Tongue (tissue), 2 donors: ENCODE results near the gene HPCAL1. TPM values are rescaled to one million over a fixed set of nuclear protein-coding genes. Genes with fewer than 3 reads are reported as not detected.
"Not testable (repeated sequence)": the region's sequence is repeated elsewhere in the genome, so short reads cannot be mapped to it uniquely, and the experiment has no call there.

ENCODE experiments used
- DNase-seq: peaks from one replicate; pipeline ENCODE4 v3.0.0-alpha.2; 2015
- total RNA-seq: library from RNA; depleted of rRNA; stranded (reverse); fragments of >200 nt; gene quantifications from one replicate; pipeline ENCODE4 v1.2.3, GENCODE V29; 2014

The HPCAL1 gene
- total RNA-seq, 1 donor from 2014 or later = 37.4 TPM

DNA sequence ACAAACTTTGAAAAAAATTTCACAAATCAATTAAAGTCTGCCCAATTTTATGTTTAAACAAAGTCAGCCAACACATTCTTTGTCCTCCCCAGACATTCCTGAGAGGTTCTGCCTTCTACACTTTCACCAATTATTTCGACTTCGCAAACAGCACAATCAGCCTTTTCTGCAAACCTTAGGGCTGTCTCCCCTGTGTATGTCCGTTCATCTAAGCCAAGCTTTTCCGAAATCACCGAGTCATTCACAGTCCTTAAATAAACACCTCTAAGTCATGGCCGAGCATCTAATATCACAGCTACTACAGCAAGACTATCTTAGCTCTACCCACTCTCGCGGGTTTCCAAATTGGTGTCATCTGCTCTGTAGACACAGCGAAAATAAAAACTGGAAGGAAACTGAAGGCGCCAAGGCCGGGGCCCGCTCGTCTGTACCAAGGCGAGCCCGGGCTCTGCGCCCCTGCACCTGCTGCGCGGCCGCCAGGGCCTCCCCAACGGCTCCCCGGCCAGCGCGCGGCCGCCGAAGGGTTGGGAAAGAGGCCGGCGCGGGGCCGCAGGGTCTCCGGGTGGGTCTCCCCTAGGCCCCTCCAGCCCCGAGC is 144.7 kb downstream of the HPCAL1 start:
- peak; percentile 69 for DNase-seq

DNA sequence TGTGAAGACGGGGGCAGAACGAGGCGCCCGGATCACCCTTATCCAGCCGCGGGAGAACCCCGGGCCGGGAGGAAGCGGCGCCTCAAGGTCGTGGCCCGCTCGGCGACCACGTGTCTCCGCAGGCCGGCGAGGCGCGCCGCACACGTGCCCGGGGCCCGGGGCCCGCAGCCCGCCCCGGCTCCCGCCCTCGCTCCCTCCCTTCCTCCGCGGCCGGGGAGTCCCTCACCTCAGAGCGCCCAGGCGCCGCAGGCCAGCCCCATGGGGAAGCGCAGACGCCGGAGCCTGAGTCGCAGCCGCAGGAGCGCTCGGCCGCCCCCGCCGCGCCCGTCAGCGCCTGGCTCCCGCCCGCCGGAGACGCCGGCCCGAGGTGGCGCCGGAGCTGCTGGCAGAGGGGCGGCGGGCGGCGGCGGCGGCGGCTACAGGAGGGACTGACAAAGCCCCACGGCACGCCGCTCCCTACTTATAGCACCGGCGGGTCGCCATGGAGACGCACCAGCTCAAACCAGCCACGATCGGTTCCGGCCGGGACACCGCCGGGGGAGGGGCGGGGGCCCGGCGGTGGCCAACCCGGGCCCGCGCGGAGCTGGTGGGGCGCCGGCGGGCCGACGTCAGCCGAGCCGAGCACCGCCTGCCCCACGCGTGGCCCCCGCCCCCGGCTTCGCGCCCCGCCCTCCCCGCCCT is 145.3 kb downstream of the HPCAL1 start, which contains the start of gene ODC1:
Gene ODC1 (minus strand): TSS at position 433 of the 681 bp plus-strand sequence. CDS start 3,295 bp downstream, outside the sequence.
- peak; percentile 97 for DNase-seq

DNA sequence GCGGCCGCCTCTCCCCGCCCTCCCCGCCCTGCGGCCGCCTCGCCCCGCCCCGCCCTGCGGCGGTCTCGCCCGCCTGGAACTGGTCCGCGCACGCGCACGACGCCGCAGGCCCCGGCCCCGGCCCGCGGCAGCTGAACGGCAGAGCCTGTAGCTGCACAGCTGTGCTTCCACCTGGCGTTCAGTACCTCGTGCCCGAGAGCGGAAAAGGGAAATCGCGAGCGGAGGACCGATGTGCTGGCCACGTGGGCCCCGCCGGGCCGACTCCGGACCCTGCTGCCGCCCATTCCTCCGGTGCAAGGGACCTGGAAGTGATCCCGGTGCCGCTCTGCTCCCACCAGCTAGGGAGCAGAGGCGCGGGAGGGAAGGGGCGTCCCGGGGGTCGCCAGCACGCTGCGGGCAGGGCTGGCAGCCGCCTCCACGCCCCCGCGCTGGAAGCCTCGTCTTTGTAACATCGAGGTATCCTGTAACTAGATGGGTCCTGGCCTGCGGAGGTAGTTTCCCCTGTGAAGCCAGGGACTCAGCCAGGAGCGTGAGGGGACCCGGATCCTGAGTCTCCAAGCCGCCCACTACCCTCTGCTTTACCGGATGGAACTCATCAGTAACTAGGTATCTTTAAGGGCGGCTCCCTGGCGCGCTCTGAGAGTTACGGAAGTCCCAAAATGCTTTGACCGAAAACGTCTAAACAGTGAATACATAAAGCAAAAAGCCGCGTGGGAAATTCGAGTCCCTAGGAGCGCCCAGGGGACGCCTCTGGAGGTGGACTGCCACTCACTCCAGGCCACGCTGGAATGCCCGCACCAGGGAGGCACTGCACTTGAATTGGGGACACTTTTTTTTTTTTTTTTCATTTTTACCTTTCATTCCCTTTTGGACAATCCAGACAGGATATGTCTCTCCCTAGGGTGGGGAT is 146.1 kb downstream of the HPCAL1 start:
- peak; percentile 57 for DNase-seq

DNA sequence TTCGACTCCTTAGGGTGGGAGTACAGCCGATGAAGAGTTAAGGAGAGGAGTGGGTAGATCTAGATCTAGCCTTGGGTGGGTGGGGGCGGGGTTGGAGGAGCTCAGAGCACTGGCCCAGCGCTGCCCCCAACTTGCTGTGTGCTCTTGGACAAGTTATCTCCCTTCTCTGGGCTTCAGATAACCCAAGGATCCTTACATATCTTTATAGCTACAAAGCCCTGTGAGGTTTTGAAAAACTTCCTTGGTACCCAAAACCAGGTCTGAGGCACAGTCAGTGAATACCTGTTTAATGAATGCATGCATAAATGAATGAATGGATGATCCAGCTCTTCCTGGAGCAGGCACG is 146.8 kb downstream of the HPCAL1 start:
- no peak for DNase-seq

DNA sequence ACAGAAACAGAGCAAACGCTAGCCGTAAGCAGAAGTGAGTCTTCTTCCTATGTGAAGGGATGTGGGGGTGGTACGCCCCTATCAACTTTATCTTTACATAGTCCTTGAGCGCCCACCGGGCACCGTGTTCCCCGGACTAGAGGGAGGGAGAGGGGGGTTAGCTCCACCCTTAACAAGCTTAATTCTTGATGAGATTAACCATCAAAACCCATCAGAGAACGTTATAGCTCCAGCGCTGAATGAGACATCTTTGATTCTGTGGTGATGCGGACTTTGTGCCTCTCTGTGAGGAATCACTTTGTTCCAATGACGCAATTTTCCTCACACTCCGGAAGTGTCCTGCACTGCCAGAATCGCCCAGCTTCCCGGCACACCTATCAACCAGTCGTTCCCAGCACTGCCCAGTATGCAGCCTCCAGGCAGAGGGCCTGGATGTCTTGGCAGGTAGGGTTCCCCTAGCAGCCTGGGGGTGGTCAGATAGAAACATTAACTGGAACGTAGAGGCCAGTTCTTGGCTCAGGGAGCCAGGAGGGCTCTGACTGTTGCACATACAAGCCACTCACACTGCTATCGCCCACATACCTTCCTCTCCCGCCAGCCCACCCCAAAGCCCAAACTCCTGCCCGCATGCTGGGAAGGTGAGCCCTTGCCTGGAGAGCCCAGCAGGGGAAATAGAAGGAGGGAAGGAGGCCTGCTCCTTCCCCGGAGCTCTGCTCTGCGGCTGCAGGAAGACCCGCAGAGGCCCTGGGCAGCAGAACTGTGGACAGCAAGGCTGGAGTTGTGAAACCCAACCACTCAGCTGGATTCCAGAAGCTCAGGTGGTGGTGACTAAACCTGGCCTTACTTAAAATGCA is 147.4 kb downstream of the HPCAL1 start:
- no peak for DNase-seq

DNA sequence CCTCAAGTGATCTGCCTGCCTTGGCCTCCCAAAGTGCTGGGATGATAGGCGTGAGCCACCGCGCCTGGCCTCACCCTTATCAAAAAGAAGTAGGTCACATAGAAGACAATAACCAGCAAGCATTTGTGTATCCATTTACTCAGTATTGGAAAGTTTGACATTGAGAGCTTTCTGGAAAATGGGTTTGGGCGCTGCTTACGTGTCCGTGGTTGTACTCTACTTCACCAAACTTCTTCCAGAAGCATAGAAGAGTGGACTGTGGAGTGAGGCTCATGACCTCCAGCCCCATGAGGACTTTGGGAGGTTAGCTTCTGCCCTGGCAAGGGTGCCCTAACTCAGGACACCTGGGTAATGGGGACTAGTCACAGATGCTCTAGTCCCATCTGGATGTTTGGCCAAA is 149.1 kb downstream of the HPCAL1 start:
- no peak for DNase-seq

DNA sequence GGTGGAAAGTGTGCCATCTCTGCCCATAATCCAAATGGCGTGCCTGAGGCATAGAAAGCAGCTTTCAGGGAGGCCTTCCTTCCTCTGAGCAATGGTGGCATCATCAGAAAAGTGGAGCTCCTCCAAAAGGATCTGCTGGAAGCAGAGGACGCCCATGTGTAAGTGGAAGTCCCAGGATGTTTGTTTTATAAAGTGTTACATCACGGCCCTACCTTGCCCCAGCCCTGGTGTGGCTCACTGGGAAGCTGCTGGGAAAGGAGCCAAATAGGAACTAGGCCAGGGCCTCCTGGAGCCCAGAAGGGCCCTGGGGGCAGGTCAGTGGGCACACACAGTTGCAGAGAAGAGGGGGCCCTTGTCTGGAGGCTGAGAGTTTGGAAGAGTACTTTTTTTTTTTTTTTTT is 149.6 kb downstream of the HPCAL1 start:
- DNase-seq = no peak

DNA sequence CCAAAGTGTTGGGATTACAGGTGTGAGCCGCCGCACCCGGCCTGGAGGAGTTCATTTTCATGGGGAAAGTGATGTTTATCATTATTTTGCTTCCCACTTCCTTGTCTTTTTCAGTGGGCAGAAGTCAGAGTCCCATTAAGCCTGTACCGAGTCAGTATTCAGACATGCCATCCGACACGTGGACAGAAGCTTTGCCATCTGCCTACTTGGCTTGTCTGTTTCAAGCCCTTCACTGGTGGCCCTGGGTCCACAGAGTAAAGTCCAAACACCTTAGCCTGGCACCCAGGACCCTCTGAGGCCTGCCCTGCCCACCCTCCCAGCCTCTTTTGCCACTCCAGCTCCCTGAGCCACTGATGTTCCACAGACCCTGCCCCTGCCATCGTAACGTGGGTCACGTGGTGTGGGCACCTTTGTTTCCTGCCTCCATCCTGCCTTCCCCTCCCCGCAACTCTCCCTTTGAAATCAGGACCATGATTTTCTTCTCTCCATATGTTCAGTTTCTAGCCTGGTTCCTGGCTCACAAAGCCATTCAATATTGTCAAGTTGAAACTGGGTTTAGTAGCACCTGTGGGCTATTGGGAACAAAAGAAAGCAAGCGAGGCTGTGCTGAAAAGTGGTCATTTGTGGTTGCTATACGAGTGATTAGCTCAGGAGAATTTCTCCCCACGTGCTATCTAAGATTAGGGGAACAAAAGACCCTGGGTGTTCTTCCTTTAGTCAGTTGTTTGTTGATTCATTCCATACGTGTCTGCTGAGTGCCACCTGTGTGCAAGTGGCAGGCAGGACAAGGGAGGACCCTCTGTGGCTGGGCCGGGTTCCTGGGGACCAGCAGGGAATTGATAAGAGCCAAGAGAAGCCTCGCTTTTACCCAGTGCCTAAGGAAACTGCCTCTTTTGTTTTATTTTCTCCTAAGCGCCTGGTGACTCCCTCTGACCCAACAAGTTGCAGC is 150.5 kb downstream of the HPCAL1 start:
- DNase-seq = no peak

DNA sequence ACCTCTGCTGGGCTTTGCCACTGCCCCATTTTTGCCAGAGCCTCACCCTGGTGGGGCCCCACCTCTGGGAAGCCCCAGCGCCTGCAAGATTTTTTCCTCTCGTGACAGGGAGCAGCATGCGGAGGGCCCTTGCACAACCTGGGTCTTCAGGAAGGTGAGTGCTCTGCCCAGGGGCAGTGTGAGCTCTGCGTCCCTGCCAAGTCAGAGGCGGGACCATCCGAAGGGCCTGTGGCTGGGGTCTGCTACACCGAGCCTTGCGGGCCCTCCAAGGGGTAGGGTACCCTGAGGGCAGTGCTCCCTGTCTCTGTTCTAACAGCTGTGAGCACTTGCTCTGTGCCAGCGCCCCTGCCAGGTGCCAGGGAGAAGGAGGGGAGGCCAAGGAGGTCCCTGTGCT is 151.2 kb downstream of the HPCAL1 start:
- no peak for DNase-seq

DNA sequence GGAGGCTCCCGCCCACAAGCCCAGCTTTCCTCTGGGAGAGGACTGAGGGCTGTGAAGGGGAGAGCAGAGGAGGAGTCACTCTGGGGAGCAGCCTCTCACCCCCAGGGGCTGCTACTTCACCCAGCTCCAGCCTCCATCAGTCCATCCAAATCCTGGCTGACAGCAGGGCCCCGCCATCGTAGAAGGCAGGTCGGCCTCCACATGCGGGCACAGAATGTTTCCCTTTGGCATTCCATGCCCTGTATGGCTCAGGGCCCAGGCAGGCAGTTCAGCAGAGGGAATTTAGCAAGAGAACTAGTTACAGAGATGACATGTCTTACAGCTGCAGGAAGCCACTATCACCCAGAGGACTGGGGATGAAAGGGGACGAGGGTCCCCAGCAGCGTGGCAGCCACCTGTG is 151.8 kb downstream of the HPCAL1 start:
- no peak for DNase-seq

DNA sequence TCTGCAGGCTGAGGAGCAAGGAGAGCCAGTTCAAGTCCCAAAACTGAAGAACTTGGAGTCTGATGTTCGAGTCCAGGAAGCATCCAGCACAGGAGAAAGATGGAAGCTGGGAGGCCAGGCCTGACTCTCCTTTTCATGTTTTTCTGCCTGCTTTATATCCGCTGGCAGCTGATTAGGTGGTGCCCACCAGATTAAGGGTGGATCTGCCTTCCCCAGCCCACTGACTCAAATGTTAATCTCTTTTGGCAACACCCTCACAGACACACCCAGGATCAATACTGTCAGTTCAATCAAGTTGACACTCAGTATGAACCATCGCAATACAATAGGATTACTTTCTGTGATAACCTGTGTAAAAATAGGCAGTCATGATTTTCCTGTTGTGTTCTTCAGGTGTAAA is 154.5 kb downstream of the HPCAL1 start:
- DNase-seq = not testable (repeated sequence)

DNA sequence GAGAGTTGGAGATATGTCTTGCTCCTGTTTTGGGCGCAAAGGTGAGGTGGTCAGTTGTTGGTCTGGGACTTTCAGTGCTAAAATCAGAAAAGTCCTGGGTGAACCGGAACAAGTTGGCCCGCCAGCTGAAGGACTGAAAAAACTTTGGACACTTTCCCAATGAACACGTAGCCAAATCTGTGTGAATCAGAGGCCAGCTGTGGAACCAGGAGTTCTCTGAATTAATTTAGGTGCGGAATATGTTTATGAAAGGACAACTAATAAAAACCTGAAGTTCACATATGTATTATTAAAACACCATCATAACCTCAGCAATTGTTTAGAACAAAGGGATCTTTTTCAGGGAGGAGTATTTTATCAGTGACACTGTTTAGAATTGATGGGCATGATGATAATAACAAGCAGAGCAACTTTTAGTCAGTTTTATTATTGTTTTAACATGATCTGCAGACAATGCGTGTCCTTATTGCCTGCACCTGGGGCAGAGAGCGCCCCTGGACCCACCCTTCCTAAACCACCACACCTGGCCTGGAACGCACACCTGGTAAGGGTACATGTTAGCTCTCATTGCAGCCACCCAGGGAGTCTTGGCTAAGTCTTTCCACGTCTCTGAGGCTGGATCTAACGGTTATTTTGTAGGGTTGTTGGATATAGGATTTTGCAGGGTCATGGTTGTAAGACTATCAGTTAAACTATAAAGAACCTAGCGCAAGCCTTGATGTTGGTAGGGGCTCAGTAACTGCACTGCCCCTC is 155.3 kb downstream of the HPCAL1 start:
- DNase-seq = peak; percentile 73

DNA sequence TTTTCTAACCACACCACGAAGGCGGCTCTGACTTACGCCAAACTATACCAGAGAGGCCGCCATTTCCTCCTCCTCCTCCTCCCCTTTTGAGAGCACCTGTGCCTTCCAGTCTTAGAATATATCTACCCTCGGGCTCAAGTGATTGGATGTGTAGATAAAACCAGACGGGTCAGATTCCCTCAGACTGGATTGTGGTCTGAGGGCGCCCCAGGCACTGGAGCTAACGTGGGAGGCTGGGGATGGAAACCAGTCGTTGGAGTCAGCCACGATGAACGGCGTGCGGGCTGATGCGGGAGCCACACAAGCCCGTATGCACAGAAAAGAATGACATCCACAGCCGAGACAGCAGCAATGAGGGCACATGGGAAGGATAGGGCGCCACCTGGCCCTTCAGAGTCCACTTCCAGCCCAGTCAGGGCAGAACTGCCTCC is 157.7 kb downstream of the HPCAL1 start:
- no peak for DNase-seq

DNA sequence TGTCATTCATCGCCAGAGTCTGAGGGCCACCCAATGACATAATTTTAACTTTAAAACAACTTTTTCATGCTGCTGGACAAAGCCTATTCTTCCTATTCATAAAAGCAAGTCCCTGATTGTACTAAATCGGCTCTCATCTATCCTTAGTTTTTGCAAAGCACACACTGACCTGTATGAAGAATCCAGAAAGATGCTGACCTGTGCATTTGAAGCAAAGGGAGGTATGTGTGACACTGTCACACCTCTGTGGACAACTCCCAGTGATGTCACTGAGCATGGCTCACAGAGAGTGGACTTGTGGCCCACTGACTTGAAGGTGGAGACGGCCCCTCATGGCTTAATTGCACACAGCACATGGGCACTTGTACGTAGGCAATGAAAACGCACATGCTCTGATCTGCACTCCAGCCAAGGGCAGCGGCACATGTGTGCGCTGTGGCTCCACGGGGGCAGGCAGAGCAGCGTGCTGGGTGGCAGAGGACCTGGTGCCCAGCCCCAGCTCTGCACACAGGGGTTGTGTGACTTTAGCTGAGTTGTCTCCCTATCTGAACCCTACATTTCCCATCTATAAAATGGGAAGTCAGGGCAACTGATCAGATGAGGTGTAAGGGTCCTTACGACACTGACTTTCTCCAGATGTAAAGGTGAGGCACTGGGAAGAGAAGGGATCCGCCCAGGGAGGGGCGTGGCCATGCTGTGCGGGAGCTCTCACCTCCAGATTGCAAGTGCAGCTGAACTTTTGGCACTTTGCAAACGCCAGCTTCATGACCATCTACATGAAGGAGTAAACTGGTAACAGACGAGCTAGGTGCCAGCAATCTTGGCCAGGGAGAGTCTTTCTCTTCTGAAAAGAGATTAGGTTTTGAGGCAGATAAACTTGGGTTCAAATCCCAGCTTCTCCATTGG is 159.7 kb downstream of the HPCAL1 start:
- DNase-seq = no peak

DNA sequence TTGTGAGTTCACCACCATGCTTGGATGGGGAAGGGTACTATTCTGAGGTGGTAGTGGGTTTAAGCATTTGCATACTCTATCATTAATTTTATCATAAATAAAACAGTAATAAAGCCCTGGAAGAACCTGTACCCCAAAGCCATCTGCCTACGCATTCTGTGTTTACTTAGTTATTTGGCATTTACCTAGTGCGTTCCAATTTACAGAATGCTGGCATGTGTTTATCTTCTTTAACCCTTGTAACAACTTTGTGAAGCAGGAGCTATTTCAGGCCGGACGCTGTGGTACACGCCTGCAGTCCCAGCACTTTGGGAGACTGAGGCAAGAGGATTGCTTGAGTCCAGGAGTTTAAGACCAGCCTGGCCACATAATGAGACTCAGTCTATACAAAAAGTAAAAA is 163.2 kb downstream of the HPCAL1 start:
- no peak for DNase-seq

DNA sequence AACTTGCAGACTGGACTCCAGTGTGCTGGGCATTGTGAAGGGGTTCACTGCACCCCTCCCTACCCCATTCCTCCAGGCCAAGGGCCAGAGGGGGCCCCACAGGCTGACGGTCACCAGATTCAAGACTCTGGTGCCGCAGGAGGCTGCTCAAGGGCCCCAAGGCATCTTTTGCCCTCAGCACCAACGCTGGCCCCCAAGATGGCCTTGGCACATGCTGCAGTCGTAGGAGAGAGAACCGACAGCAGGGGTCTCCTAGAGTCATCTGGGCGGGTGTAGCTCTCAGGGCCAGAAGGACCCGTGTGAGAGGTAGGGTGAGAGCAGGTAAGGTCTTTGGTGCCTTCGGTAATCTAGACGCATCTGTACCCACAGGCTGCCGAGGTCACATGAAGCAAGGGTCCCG is 164.1 kb downstream of the HPCAL1 start:
- DNase-seq = no peak

DNA sequence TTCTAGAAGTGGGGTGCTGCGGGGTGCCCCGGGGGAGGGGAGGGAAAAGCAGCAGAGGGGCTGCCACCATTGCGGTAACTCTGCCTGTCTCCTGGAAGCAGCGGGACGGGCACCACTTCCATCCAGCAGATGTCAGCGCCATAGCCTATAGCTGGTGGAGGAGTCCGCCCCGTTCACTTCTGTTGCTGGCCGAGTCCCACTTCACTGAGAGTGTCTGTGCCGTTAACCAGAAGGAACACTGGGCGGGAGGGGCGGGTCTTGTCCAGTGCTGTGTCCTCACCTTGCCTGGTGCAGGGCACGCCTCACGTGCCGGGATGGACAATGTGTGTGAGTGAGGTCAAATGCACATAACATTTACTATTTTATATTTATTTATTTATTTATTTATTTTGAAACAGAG is 164.7 kb downstream of the HPCAL1 start:
- DNase-seq = peak; percentile 32

DNA sequence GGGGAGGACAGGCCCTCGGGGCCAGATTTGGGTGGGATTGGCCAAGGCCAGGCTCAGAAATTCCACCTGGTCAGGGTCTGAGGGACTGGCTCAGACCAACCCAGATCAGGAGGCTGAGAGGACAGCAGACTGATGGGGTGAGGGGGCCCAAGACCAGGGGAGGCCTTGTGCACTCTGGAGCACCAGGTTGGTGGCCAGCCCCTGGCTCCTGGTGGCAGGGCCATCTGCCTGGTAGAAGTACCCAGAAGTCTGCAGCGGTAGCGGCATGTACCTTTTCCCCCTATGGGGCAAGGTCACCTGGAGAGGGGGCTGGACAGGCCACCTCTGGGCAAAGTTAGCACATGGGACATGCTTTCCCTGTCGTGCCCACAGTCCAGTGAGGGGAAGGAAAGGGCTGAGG is 166.6 kb downstream of the HPCAL1 start:
- no peak for DNase-seq

DNA sequence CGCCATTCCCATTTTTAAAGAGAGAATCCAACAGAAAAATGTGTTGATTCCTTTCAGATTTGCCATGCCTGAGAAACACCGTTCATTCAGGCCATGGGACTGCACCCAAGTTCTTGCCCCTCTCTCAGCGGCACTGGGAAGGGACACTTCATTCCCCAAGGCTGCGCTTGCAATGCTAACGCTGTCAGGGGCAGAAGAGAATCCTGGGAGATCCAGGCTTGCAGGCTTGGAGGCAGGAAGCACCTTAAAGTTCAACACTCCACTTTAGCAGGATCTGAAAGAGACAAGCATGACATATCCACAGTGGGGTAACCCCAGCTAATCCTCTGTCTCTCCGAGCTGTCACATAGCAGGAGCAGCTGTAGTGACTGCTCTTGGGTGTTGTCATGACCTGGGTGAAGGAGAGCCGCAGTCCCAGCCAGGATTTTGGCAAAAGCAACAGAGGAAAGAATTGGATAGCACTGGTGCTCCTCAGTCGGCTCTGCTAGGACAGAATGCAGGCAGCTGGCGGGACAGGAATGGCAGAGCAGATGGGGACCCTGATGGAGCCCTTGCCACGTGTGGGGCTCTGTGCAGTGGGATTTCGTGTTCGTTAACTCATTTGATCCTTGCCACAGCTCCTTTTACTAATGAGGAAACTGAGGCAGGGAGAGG is 167.4 kb downstream of the HPCAL1 start:
- DNase-seq = peak; percentile 78
